HEK293T (cell line): ENCODE measurements around the gene ITGB5.

Source experiments
- ARNT ChIP-seq: fragments of 450-650 bp; IDR thresholded peaks from 2 replicates; pipeline ENCODE4 v1.6.1; 2017; ENCODE audit warnings: mild to moderate bottlenecking
- BHLHE40 ChIP-seq: fragments of 450-650 bp; IDR thresholded peaks from 2 replicates; pipeline ENCODE4 v1.6.1; 2016; ENCODE audit warnings: mild to moderate bottlenecking, moderate library complexity, borderline replicate concordance
- CTBP1 ChIP-seq: fragments of 450-650 bp; IDR thresholded peaks from 2 replicates; pipeline ENCODE4 v1.6.1; 2016; ENCODE audit warnings: borderline replicate concordance
- ELF4 ChIP-seq: fragments of 450-650 bp; IDR thresholded peaks from 2 replicates; pipeline ENCODE4 v1.6.1; 2017; ENCODE audit warnings: antibody characterized with exemption
- FOXA1 ChIP-seq: fragments of 450-650 bp; IDR thresholded peaks from 2 replicates; pipeline ENCODE4 v1.6.1; 2016; ENCODE audit warnings: mild to moderate bottlenecking
- FOXM1 ChIP-seq: fragments of 450-650 bp; IDR thresholded peaks from 2 replicates; pipeline ENCODE4 v1.6.1; 2017; ENCODE audit warnings: mild to moderate bottlenecking, borderline replicate concordance
- HDGF ChIP-seq: fragments of 450-650 bp; IDR thresholded peaks from 2 replicates; pipeline ENCODE4 v1.6.1; 2017; ENCODE audit warnings: antibody characterized with exemption, borderline replicate concordance
- SP1 ChIP-seq: fragments of 450-650 bp; IDR thresholded peaks from 2 replicates; pipeline ENCODE4 v1.6.1; 2017
- SUZ12 ChIP-seq: fragments of 450-650 bp; IDR thresholded peaks from 2 replicates; pipeline ENCODE4 v1.6.1; 2016; ENCODE audit warnings: mild to moderate bottlenecking
- TARDBP ChIP-seq: fragments of 450-650 bp; IDR thresholded peaks from 2 replicates; pipeline ENCODE4 v1.6.1; 2016
- ZNF384 ChIP-seq: fragments of 450-650 bp; IDR thresholded peaks from 2 replicates; pipeline ENCODE4 v1.6.1; 2016
- TF ChIP-seq, protein P1 (sequence below): fragments of 450-650 bp; IDR thresholded peaks from 2 replicates; pipeline ENCODE4 v1.6.1; 2016

- TF ChIP-seq SP1, result no peak
- TF ChIP-seq FOXM1, result no peak
- TF ChIP-seq BHLHE40, result no peak
- TF ChIP-seq, protein P1, sequence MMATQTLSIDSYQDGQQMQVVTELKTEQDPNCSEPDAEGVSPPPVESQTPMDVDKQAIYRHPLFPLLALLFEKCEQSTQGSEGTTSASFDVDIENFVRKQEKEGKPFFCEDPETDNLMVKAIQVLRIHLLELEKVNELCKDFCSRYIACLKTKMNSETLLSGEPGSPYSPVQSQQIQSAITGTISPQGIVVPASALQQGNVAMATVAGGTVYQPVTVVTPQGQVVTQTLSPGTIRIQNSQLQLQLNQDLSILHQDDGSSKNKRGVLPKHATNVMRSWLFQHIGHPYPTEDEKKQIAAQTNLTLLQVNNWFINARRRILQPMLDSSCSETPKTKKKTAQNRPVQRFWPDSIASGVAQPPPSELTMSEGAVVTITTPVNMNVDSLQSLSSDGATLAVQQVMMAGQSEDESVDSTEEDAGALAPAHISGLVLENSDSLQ, result no peak
- no peak for TF ChIP-seq ELF4
- TF ChIP-seq TARDBP, result no peak
- TF ChIP-seq CTBP1, result no peak
- TF ChIP-seq ZNF384, result no peak
- no peak for TF ChIP-seq SUZ12
- no peak for TF ChIP-seq FOXA1
- TF ChIP-seq HDGF, result no peak
- no peak for TF ChIP-seq ARNT
Measured at GRCh38 chr3:124878561-124879336, 8.4 kb downstream of the ITGB5 start.
